Mesendoderm (in vitro differentiated cells): ENCODE measurements around the gene CAP2.

Experiments
- DNase-seq: peaks from one replicate; pipeline ENCODE4 v3.0.0; 2013
- H2AK5ac ChIP-seq: 2 replicates; pipeline ENCODE4 v1.6.1; 2013; ENCODE audit warnings: low read length, inconsistent platforms
- H2BK120ac ChIP-seq: 2 replicates; pipeline ENCODE4 v1.6.1; 2013; ENCODE audit warnings: low read depth, mild to moderate bottlenecking, low read length, moderate library complexity, mixed read lengths
- H2BK15ac ChIP-seq: replicated peaks from 2 replicates; pipeline ENCODE4 v1.6.1; 2013; ENCODE audit warnings: low read depth, mild to moderate bottlenecking, moderate library complexity
- H2BK5ac ChIP-seq: 2 replicates; pipeline ENCODE4 v1.6.1; 2013; ENCODE audit warnings: low read length, inconsistent platforms
- H3K18ac ChIP-seq: 2 replicates; pipeline ENCODE4 v1.6.1; 2013; ENCODE audit warnings: mild to moderate bottlenecking, low read length, mixed read lengths
- H3K23ac ChIP-seq: one replicate; pipeline ENCODE4 v1.6.1; 2013; ENCODE audit warnings: low read length
- H3K27ac ChIP-seq: 2 replicates; pipeline ENCODE4 v1.5.1; 2013; ENCODE audit warnings: low read depth, mild to moderate bottlenecking, inconsistent platforms, low read length, moderate library complexity
- H3K27me3 ChIP-seq: 2 replicates; pipeline ENCODE4 v1.6.1; 2013; ENCODE audit warnings: low read length, control low read depth, mild to moderate bottlenecking, inconsistent platforms; ENCODE audit not compliant: insufficient read depth, poor library complexity
- H3K36me3 ChIP-seq: 2 replicates; pipeline ENCODE4 v1.6.1; 2013; ENCODE audit warnings: low read length, inconsistent platforms; ENCODE audit not compliant: control insufficient read depth, insufficient read depth
- H3K4ac ChIP-seq: one replicate; pipeline ENCODE4 v1.6.1; 2013; ENCODE audit warnings: low read depth, mild to moderate bottlenecking, low read length, moderate library complexity
- H3K4me1 ChIP-seq: 2 replicates; pipeline ENCODE4 v1.6.1; 2013; ENCODE audit warnings: low read depth, low read length, inconsistent platforms; ENCODE audit not compliant: control insufficient read depth
- H3K4me2 ChIP-seq: 2 replicates; pipeline ENCODE4 v1.6.1; 2013; ENCODE audit warnings: low read length
- H3K4me3 ChIP-seq: 2 replicates; pipeline ENCODE4 v1.5.1; 2013; ENCODE audit warnings: mild to moderate bottlenecking, low read length
- H3K56ac ChIP-seq: one replicate; pipeline ENCODE4 v1.6.1; 2013; ENCODE audit warnings: low read length
- H3K79me1 ChIP-seq: 2 replicates; pipeline ENCODE4 v1.6.1; 2013; ENCODE audit warnings: low read length, inconsistent platforms
- H3K79me2 ChIP-seq: 2 replicates; pipeline ENCODE4 v1.6.1; 2013; ENCODE audit warnings: mild to moderate bottlenecking, low read length; ENCODE audit not compliant: control insufficient read depth, insufficient read depth
- H3K9ac ChIP-seq: 2 replicates; pipeline ENCODE4 v1.6.1; 2013; ENCODE audit warnings: low read length, inconsistent platforms
- H4K5ac ChIP-seq: one replicate; pipeline ENCODE4 v1.6.1; 2013; ENCODE audit warnings: low read length
- H4K8ac ChIP-seq: one replicate; pipeline ENCODE4 v1.6.1; 2013; ENCODE audit warnings: low read depth, mild to moderate bottlenecking, control low read depth, low read length, moderate library complexity
- WGBS: extraction: QIAGEN DNeasy Blood & Tissue Kit; methylation state at CpG from one replicate; pipeline ENCODE4 v1.1.7; 2013; ENCODE audit warnings: low lambda C conversion rate, missing lambda C conversion rate; ENCODE audit not compliant: insufficient coverage; ENCODE audit errors: extremely low coverage; 5-methylcytosine and 5-hydroxymethylcytosine counted together

Gene CAP2

GRCh38 chr6:17415321-17415720 is 21.9 kb downstream of the CAP2 start:
- peak overlapping the region; percentile 86 for H2BK15ac ChIP-seq
- H2BK120ac ChIP-seq, result no peak overlapping the region
- no peak overlapping the region for H3K56ac ChIP-seq
- H3K23ac ChIP-seq, result no peak overlapping the region
- H3K4me2 ChIP-seq, result no peak overlapping the region
- H4K8ac ChIP-seq, result no peak overlapping the region
- peaks cover 21% of the 10 kb centered on the region for H3K4me1 ChIP-seq
- peaks cover 11% of the 10 kb centered on the region for H3K79me1 ChIP-seq
- H3K9ac ChIP-seq, result no peak overlapping the region
- DNase-seq, result peak; percentile 29
- no peaks in the 10 kb centered on the region for H3K27me3 ChIP-seq
- no peaks in the 10 kb centered on the region for H3K36me3 ChIP-seq
- H2AK5ac ChIP-seq, result no peak overlapping the region
- H4K5ac ChIP-seq, result no peak overlapping the region
- WGBS, result no CpG with 5 or more reads among the region's 2 CpGs
- peaks cover 26% of the 10 kb centered on the region for H3K79me2 ChIP-seq
- H3K27ac ChIP-seq, result no peak overlapping the region
- H3K4me3 ChIP-seq, result no peak overlapping the region
- peak overlapping the region; percentile 2 for H3K18ac ChIP-seq
- no peak overlapping the region for H3K4ac ChIP-seq
- no peak overlapping the region for H2BK5ac ChIP-seq

GRCh38 chr6:17416806-17417205 is 23.4 kb downstream of the CAP2 start:
- H2BK120ac ChIP-seq, result peak overlapping the region; percentile 89
- H2BK5ac ChIP-seq, result peak overlapping the region; percentile 31
- H4K8ac ChIP-seq, result no peak overlapping the region
- no peak overlapping the region for H3K9ac ChIP-seq
- H3K4me1 ChIP-seq, result peaks cover 26% of the 10 kb centered on the region
- H3K4ac ChIP-seq, result no peak overlapping the region
- H3K4me3 ChIP-seq, result no peak overlapping the region
- peaks cover 11% of the 10 kb centered on the region for H3K79me1 ChIP-seq
- no peaks in the 10 kb centered on the region for H3K36me3 ChIP-seq
- H3K4me2 ChIP-seq, result no peak overlapping the region
- no peak overlapping the region for H4K5ac ChIP-seq
- DNase-seq, result no peak
- H3K23ac ChIP-seq, result no peak overlapping the region
- peak overlapping the region; percentile 98 for H3K27ac ChIP-seq
- peaks cover 28% of the 10 kb centered on the region for H3K79me2 ChIP-seq
- no peak overlapping the region for H3K18ac ChIP-seq
- no peak overlapping the region for H2AK5ac ChIP-seq
- H3K27me3 ChIP-seq, result no peaks in the 10 kb centered on the region
- H2BK15ac ChIP-seq, result peak overlapping the region; percentile 98
- H3K56ac ChIP-seq, result peak overlapping the region; percentile 69

DNA sequence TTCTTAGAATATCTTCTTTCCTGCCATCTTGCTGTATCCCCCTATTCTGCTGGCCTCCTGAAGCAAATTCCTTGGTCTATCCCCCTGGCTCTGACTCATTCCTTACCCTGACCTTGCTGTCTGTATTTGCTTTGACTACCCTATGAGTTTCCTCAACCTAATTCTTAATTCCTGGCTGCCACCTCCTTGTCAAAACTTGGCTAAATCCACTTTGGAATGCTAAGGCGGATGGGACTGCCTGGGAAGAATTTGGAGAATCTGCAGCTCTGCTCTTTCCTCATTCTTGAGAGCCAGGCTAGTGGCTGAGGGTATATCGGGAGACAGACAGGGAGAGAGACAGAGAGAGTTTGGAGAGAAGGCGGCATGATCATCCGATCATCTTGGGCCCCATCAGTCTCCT is 24.4 kb downstream of the CAP2 start:
- Histone ChIP-seq H3K27ac (peak overlapping the region; percentile 98), H3K9ac (peak overlapping the region; percentile 34), H3K23ac (no peak overlapping the region), H3K4me2 (no peak overlapping the region), H3K56ac (peak overlapping the region; percentile 73), H3K27me3 (no peaks in the 10 kb centered on the region), H2BK15ac (no peak overlapping the region), H2BK120ac (peak overlapping the region; percentile 89), H3K79me2 (peaks cover 20% of the 10 kb centered on the region), H2BK5ac (peak overlapping the region; percentile 95), H3K79me1 (peaks cover 7% of the 10 kb centered on the region), H3K18ac (peak overlapping the region; percentile 99), H4K8ac (no peak overlapping the region), H4K5ac (no peak overlapping the region), H3K4me1 (peaks cover 26% of the 10 kb centered on the region), H3K4me3 (no peak overlapping the region), H3K36me3 (no peaks in the 10 kb centered on the region), H3K4ac (peak overlapping the region; percentile 84), H2AK5ac (no peak overlapping the region)
- DNase-seq, result peak; percentile 100
- no CpG with 5 or more reads among the region's 4 CpGs for WGBS

GRCh38 chr6:17418281-17419188 is 25.1 kb downstream of the CAP2 start:
- peak overlapping the region; percentile 81 for H3K4ac ChIP-seq
- peak overlapping the region; percentile 99 for H2BK15ac ChIP-seq
- H3K79me1 ChIP-seq, result peaks cover 7% of the 10 kb centered on the region
- H3K36me3 ChIP-seq, result no peaks in the 10 kb centered on the region
- H3K56ac ChIP-seq, result peak overlapping the region; percentile 73
- peak overlapping the region; percentile 87 for H2BK5ac ChIP-seq
- peak overlapping the region; percentile 99 for H3K18ac ChIP-seq
- H3K4me1 ChIP-seq, result peaks cover 26% of the 10 kb centered on the region
- H2AK5ac ChIP-seq, result no peak overlapping the region
- H4K5ac ChIP-seq, result no peak overlapping the region
- peak overlapping the region; percentile 28 for H4K8ac ChIP-seq
- H3K27ac ChIP-seq, result peak overlapping the region; percentile 93
- H3K4me2 ChIP-seq, result peak overlapping the region; percentile 4
- DNase-seq, result peak; percentile 95
- H3K79me2 ChIP-seq, result peaks cover 16% of the 10 kb centered on the region
- no peak overlapping the region for H3K23ac ChIP-seq
- no peak overlapping the region for H3K4me3 ChIP-seq
- peak overlapping the region; percentile 93 for H2BK120ac ChIP-seq
- H3K9ac ChIP-seq, result peak overlapping the region; percentile 30
- no CpG with 5 or more reads among the region's 12 CpGs for WGBS
- no peaks in the 10 kb centered on the region for H3K27me3 ChIP-seq

GRCh38 chr6:17419189-17419575 is 25.8 kb downstream of the CAP2 start:
- Histone ChIP-seq H3K56ac (peak overlapping the region; percentile 83), H3K4me1 (peaks cover 26% of the 10 kb centered on the region), H2BK120ac (peak overlapping the region; percentile 93), H3K23ac (no peak overlapping the region), H3K79me1 (peaks cover 7% of the 10 kb centered on the region), H3K4me2 (no peak overlapping the region), H2AK5ac (no peak overlapping the region), H3K27me3 (no peaks in the 10 kb centered on the region), H4K5ac (peak overlapping the region; percentile 59), H3K4me3 (no peak overlapping the region), H3K36me3 (no peaks in the 10 kb centered on the region), H3K79me2 (peaks cover 16% of the 10 kb centered on the region), H3K27ac (peak overlapping the region; percentile 93), H3K4ac (peak overlapping the region; percentile 70), H4K8ac (peak overlapping the region; percentile 28), H2BK5ac (peak overlapping the region; percentile 64), H3K18ac (peak overlapping the region; percentile 99), H3K9ac (peak overlapping the region; percentile 45), H2BK15ac (peak overlapping the region; percentile 99)
- DNase-seq, result peak; percentile 57
- WGBS, result no CpG with 5 or more reads among the region's 3 CpGs
